ENCODE measurements around the gene NTPCR.

The NTPCR gene

GRCh38 chr1:233010146-233010545, 59.7 kb downstream of the NTPCR start (continued):
- TF ChIP-seq ZNF560 (tag by site-specific recombination; IDR thresholded peaks at IDR 0.05; ENCODE audit: borderline replicate concordance) = no peak

- Histone ChIP-seq H3K36me3 (ENCODE audit: control insufficient read depth in 2 of 2, insufficient read depth in 1 of 2, low read length in 2 of 2) (peaks cover under 1 to 37% of the 10 kb centered on the region in 2 experiments), H3K4me1 (ENCODE audit: control insufficient read depth, insufficient read depth, low read length) (no peaks in the 10 kb centered on the region), H3K4me3 (ENCODE audit: low read depth, low read length) (no peak overlapping the region), H3K9me3 (ENCODE audit: control insufficient read depth, insufficient read depth, low read depth, low read length) (no peaks in the 10 kb centered on the region), H3K27ac (ENCODE audit: extremely low read depth, low read depth, low read length) (no peak overlapping the region)
- ChIA-PET CTCF (interaction anchor here (1.0 kb wide), 1 partner anchor 14 kb away, joined by 3 read pairs; no protein-coding TSS in a partner anchor), POLR2A (no interaction called here)
- no peak for TF ChIP-seq ZNF791 (tag by site-specific recombination; IDR thresholded peaks at IDR 0.05)
- TF ChIP-seq ZNF596 (tag by site-specific recombination; IDR thresholded peaks at IDR 0.05) = no peak
- no peak for TF ChIP-seq YY1 (tag by site-specific recombination; IDR thresholded peaks at IDR 0.05)
- no peak for TF ChIP-seq ZNF354C (tag by site-specific recombination; IDR thresholded peaks at IDR 0.05; ENCODE audit: borderline replicate concordance, low read depth)
- TF ChIP-seq ZSCAN23 (tag by site-specific recombination; IDR thresholded peaks at IDR 0.05) = no peak
- no peak for TF ChIP-seq ZNF830 (tag by site-specific recombination; IDR thresholded peaks at IDR 0.05; ENCODE audit: low read depth)
- no peak for TF ChIP-seq ZNF768 (tag by site-specific recombination; IDR thresholded peaks at IDR 0.05)
- no peak for TF ChIP-seq ZNF404 (tag by site-specific recombination; IDR thresholded peaks at IDR 0.05)
- no peak for TF ChIP-seq IKZF3 (tag by site-specific recombination; IDR thresholded peaks at IDR 0.05)
- TF ChIP-seq ZNF530 (tag by site-specific recombination; IDR thresholded peaks at IDR 0.05; ENCODE audit: low read depth) = no peak
- no peak for TF ChIP-seq ZNF426 (tag by site-specific recombination; IDR thresholded peaks at IDR 0.05)
- no peak for TF ChIP-seq ZNF555 (tag by site-specific recombination; conservative IDR thresholded peaks at IDR 0.05)
- TF ChIP-seq ZNF501 (tag by site-specific recombination; IDR thresholded peaks at IDR 0.05) = no peak
- TF ChIP-seq AEBP2 (tag by site-specific recombination; IDR thresholded peaks at IDR 0.05; ENCODE audit: borderline replicate concordance) = no peak
- no peak for TF ChIP-seq ZNF664 (tag by site-specific recombination; IDR thresholded peaks at IDR 0.05)
- TF ChIP-seq ZNF24 (tag by site-specific recombination; IDR thresholded peaks at IDR 0.05) = no peak
- TF ChIP-seq ZSCAN30 (tag by site-specific recombination; IDR thresholded peaks at IDR 0.05) = no peak
- TF ChIP-seq ZNF48 (tag by site-specific recombination; IDR thresholded peaks at IDR 0.05) = no peak
- no peak for TF ChIP-seq ZNF513 (tag by site-specific recombination; IDR thresholded peaks at IDR 0.05)
- TF ChIP-seq ZBTB17 (tag by site-specific recombination; IDR thresholded peaks at IDR 0.05) = no peak
Observed at GRCh38 chr1:233012021-233012420, 61.6 kb downstream of the NTPCR start.

GRCh38 chr1:233015965-233016364, 65.6 kb downstream of the NTPCR start:
- CTCF ChIA-PET = interaction anchor here (0.5 to 1.3 kb wide), 4 partner anchors 10 to 1654 kb away, joined by 3 to 4 read pairs (median 4); no protein-coding TSS in a partner anchor
- H3K9me3 ChIP-seq (ENCODE audit: control insufficient read depth, insufficient read depth, low read depth, low read length) = no peaks in the 10 kb centered on the region
- H3K27ac ChIP-seq (ENCODE audit: extremely low read depth, low read depth, low read length) = no peak overlapping the region
- peaks cover 6% of the 10 kb centered on the region; the same call in 1 of the 2 replicates for H3K4me1 ChIP-seq (ENCODE audit: control insufficient read depth, insufficient read depth, low read length)
- no peak overlapping the region for H3K4me3 ChIP-seq (ENCODE audit: low read depth, low read length)
- H3K36me3 ChIP-seq (ENCODE audit: control insufficient read depth in 2 of 2, insufficient read depth in 1 of 2, low read length in 2 of 2) = peaks cover 3 to 41% of the 10 kb centered on the region in 2 experiments
- POLR2A ChIA-PET = interaction anchor here (0.7 kb wide), 1 partner anchor 38 kb away, joined by 3 read pairs; no protein-coding TSS in a partner anchor
- TF ChIP-seq ZNF707 (tag by site-specific recombination; IDR thresholded peaks at IDR 0.05) = no peak

Measured in HEK293 (cell line).